OCI-LY7 (cell line): Measurements from ENCODE around the gene NCS1. TPM values are rescaled to one million over a fixed set of nuclear protein-coding genes. Genes with fewer than 3 reads are reported as not detected.

Experiments used
- BruUV-seq: library from RNA; stranded (reverse); fragments of 400-500 nt; replicated peaks from 2 replicates; lab custom pipeline; 2021; lab: Mats Ljungman, UMichigan
- CTCF ChIA-PET: fragments of 300-600 bp; sonication (Branson Sonifier 250); formaldehyde crosslinking; loops from one replicate; lab custom pipeline; 2022; ENCODE audit warnings: antibody characterized with exemption; ENCODE audit not compliant: unreplicated experiment; lab: Charles Lee
- POLR2A ChIA-PET: fragments of 300-600 bp; sonication (Branson Sonifier 250); formaldehyde crosslinking; loops from one replicate; lab custom pipeline; 2022; ENCODE audit warnings: antibody characterized with exemption; lab: Charles Lee
- DNase-seq: peaks from one replicate; pipeline ENCODE4 v3.0.0-alpha.2; 2015; ENCODE audit warnings: low spot score
- H2AFZ ChIP-seq: fragments of 200-600 bp; sonication (generic), shearing (Covaris generic); 2 replicates; pipeline ENCODE4 v1.6.1; 2014; ENCODE audit warnings: mild to moderate bottlenecking, antibody characterized with exemption, low read length, moderate library complexity
- H3K27ac ChIP-seq: fragments of 200-600 bp; sonication (generic); 2 replicates; pipeline ENCODE4 v1.5.1; 2014; ENCODE audit warnings: mixed run types, low read depth, mild to moderate bottlenecking, moderate library complexity, low read length, inconsistent platforms; ENCODE audit not compliant: poor library complexity, severe bottlenecking
- H3K36me3 ChIP-seq: fragments of 200-600 bp; sonication (generic); 2 replicates; pipeline ENCODE4 v1.6.1; 2014; ENCODE audit warnings: mild to moderate bottlenecking, antibody characterized with exemption, low read length, moderate library complexity, mixed read lengths; ENCODE audit not compliant: insufficient read depth
- H3K4me1 ChIP-seq: fragments of 200-600 bp; sonication (generic); 2 replicates; pipeline ENCODE4 v1.5.1; 2014; ENCODE audit warnings: mild to moderate bottlenecking, low read length; ENCODE audit not compliant: insufficient read depth, poor library complexity, severe bottlenecking
- H3K4me2 ChIP-seq: fragments of 200-600 bp; sonication (generic); 2 replicates; pipeline ENCODE4 v1.6.1; 2014; ENCODE audit warnings: mild to moderate bottlenecking, low read length
- H3K4me3 ChIP-seq: fragments of 200-600 bp; sonication (generic); 2 replicates; pipeline ENCODE4 v1.5.1; 2014; ENCODE audit warnings: mild to moderate bottlenecking, low read depth, low read length; ENCODE audit not compliant: poor library complexity, severe bottlenecking
- H3K79me2 ChIP-seq: fragments of 200-600 bp; sonication (generic); 2 replicates; pipeline ENCODE4 v1.6.1; 2016; ENCODE audit warnings: low read depth, mild to moderate bottlenecking, low read length, moderate library complexity, mixed read lengths; ENCODE audit not compliant: insufficient read depth
- H3K9me2 ChIP-seq: fragments of 200-600 bp; sonication (generic); 2 replicates; pipeline ENCODE4 v1.6.1; 2016; ENCODE audit warnings: mild to moderate bottlenecking, low read length, mixed read lengths; ENCODE audit not compliant: insufficient read depth
- H3K9me3 ChIP-seq: fragments of 200-600 bp; sonication (generic); 2 replicates; pipeline ENCODE4 v1.6.1; 2014; ENCODE audit warnings: mild to moderate bottlenecking, mixed run types, low read length, mixed read lengths
- H4K20me1 ChIP-seq: fragments of 200-600 bp; sonication (generic); 2 replicates; pipeline ENCODE4 v1.6.1; 2014; ENCODE audit warnings: mild to moderate bottlenecking, antibody characterized with exemption, low read length, moderate library complexity, mixed read lengths; ENCODE audit not compliant: insufficient read depth
- EZH2phosphoT487 ChIP-seq: fragments of 200-600 bp; sonication (generic); IDR thresholded peaks from 2 replicates; pipeline ENCODE4 v1.6.1; 2018; ENCODE audit warnings: low read depth, borderline replicate concordance, mild to moderate bottlenecking, mixed run types, antibody characterized with exemption, low read length, moderate library complexity, mixed read lengths
- intact Hi-C: fragments of 100-400 bp; cut with micrococcal nuclease; formaldehyde crosslinking; loops from one replicate; pipeline ENCODE4 v1.10.0; 2022; ENCODE audit not compliant: unreplicated experiment
- total RNA-seq, 2 experiments: library from RNA; depleted of rRNA in 1 of 2; stranded (reverse); fragments of >200 nt in 1 of 2; shearing (Covaris generic) in 1 of 2; gene quantifications; 2 replicates each; pipeline ENCODE4 v1.2.3, GENCODE V29; 2014 to 2022
- TF ChIP-seq, protein P1 (sequence below): fragments of 200-600 bp; sonication (generic); conservative IDR thresholded peaks from 2 replicates; pipeline ENCODE4 v1.5.1; 2014; ENCODE audit warnings: mild to moderate bottlenecking, antibody characterized with exemption, low read length, moderate library complexity, mixed read lengths

Gene NCS1
- total RNA-seq, 2 experiments from 2014 or later, result not detected

DNA sequence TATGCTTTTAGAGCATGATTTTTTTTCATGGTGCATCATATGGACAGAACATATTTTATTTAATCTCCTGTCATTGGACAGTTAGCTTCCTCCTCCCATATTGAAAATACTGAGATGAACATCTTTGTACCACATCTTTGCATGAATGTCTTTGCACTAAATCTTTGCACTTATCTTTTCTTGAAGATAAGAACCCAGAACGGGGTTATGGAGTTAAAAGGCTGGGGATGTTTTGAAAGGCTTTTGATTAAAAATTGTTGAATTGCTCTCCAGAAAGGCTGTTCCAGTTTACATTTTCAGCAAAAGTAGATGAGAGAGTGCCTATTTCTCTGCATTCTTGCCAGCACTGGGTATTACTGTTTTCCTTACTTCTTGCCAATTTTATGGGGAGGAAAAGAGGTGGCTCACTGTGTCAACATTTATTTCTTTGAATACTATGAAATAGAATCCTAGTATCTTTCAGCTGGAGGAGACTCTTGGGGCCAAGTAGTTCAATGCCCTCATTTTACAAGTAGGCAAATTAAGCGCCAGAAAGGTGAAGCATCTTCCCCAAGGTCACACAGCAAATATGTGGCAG, 7.2 kb downstream of the NCS1 start:
- CTCF ChIA-PET, result no interaction called here

DNA sequence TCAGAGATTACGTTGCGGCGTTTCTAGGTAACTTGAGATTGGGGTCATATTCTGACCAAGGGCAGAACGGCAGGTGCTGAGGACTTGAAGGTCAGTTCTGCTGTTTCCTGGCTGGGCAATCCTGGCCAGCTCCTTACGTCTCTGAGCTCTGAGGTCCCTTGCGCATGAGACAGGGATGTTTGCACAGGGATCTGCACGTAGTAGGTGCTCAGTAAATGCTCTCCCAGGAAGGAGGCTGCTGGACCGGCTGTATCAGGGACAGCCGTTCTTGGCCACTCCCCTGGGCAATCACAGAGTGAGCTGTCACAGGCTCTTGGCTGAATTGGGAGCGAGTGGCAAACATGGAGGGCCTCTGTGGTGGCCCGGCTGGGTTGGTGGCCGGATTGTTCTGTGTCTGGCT, 8.3 kb downstream of the NCS1 start:
- intact Hi-C loops, result no loop called here
- Histone ChIP-seq H3K4me2 (no peak overlapping the region), H3K4me3 (no peak overlapping the region), H3K9me2 (no peaks in the 10 kb centered on the region), H4K20me1 (no peaks in the 10 kb centered on the region), H2AFZ (no peak overlapping the region), H3K9me3 (no peaks in the 10 kb centered on the region), H3K4me1 (no peaks in the 10 kb centered on the region), H3K79me2 (no peaks in the 10 kb centered on the region), H3K36me3 (no peaks in the 10 kb centered on the region), H3K27ac (no peak overlapping the region)
- no TSS peak for BruUV-seq
- TF ChIP-seq, protein P1, sequence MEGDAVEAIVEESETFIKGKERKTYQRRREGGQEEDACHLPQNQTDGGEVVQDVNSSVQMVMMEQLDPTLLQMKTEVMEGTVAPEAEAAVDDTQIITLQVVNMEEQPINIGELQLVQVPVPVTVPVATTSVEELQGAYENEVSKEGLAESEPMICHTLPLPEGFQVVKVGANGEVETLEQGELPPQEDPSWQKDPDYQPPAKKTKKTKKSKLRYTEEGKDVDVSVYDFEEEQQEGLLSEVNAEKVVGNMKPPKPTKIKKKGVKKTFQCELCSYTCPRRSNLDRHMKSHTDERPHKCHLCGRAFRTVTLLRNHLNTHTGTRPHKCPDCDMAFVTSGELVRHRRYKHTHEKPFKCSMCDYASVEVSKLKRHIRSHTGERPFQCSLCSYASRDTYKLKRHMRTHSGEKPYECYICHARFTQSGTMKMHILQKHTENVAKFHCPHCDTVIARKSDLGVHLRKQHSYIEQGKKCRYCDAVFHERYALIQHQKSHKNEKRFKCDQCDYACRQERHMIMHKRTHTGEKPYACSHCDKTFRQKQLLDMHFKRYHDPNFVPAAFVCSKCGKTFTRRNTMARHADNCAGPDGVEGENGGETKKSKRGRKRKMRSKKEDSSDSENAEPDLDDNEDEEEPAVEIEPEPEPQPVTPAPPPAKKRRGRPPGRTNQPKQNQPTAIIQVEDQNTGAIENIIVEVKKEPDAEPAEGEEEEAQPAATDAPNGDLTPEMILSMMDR, result no peak
- no peak for TF ChIP-seq EZH2phosphoT487
- no peak for DNase-seq
- POLR2A ChIA-PET, result no interaction called here
- CTCF ChIA-PET, result no interaction called here

More for the DNA sequence above, 7.2 kb downstream of the NCS1 start:
- Histone ChIP-seq H3K9me2 (no peaks in the 10 kb centered on the region), H3K4me1 (no peaks in the 10 kb centered on the region), H3K79me2 (no peaks in the 10 kb centered on the region), H2AFZ (no peak overlapping the region), H3K4me3 (no peak overlapping the region), H3K9me3 (no peaks in the 10 kb centered on the region), H3K36me3 (no peaks in the 10 kb centered on the region), H3K27ac (no peak overlapping the region), H4K20me1 (no peaks in the 10 kb centered on the region), H3K4me2 (no peak overlapping the region)
- intact Hi-C loops, result no loop called here
- TF ChIP-seq EZH2phosphoT487, result no peak
- TF ChIP-seq, protein P1, result no peak
- no peak for DNase-seq
- no TSS peak for BruUV-seq
- POLR2A ChIA-PET, result no interaction called here

DNA sequence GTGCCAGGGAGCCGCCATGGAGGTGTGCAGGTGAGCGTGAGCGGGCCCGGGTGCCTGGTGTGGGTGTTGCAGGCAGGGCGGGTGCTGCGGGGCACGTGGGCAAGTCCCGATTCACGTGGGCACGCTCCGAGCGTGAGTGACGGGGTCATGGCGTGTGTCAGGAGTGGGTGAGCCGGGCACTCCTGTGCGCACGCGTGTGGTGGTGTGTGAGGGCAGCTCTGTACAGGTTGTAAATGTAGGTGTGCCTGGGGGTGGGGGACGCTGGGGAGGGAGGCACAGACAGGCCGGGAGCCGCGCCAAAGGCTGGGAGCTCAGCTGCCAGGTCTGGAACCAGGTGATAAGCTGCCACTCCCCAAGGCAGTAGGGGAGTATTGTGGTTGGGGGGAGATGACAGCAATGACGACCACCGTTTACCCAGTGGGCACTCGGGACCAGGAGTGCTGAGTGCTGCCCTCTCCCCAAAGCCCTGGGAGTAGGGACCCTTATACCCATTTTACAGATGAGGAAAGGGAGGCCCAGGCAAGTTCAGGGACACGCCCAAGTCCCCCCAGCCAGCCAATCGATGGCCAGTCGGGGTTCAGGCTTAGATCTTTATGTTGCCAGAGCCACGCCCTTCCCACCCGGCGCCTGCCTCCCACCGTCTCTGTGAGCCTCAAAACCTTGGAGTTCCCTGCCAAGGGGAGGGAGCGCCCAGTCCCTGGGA, 9.6 kb downstream of the NCS1 start:
- Histone ChIP-seq H3K79me2 (no peaks in the 10 kb centered on the region), H3K36me3 (no peaks in the 10 kb centered on the region), H3K4me3 (no peak overlapping the region), H3K27ac (no peak overlapping the region), H2AFZ (no peak overlapping the region), H4K20me1 (no peaks in the 10 kb centered on the region), H3K4me2 (no peak overlapping the region), H3K4me1 (no peaks in the 10 kb centered on the region), H3K9me2 (no peaks in the 10 kb centered on the region), H3K9me3 (no peaks in the 10 kb centered on the region)
- no peak for DNase-seq
- CTCF ChIA-PET, result no interaction called here
- TF ChIP-seq EZH2phosphoT487, result no peak
- TF ChIP-seq, protein P1, result no peak
- POLR2A ChIA-PET, result no interaction called here
- BruUV-seq, result no TSS peak
- intact Hi-C loops, result no loop called here
